Measurements from ENCODE around the gene SELENOS.
A peak's percentile ranks its signal among the peaks of the same experiment; 100 is the strongest.

Gene SELENOS

GRCh38 chr15:101250873-101251829 is 26.1 kb downstream of the SELENOS start:
- DNase-seq (ENCODE audit: low read depth), result no peak

DNA sequence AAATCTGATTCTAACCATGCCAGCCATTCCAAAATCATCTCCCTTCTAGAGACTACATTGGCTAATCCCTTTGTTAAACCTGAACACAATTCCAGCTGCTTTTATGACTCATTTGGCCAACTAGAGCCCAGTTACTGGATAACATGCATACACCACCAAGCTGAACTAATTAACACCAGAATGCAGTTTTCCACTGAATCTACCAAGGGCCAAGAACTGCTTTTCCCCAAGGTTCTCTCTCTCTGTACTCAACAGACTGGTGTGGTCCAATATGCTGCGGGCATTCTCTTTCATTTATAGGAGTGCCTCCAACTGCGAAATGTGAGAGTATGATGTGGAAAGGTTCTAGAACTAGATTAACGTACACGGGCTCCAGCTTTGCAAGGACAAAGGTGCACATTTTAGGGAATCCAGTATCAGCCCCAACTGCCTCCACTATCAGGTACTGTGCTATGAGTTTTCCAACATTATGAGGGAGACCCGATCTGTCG is 26.9 kb downstream of the SELENOS start:
- DNase-seq (ENCODE audit: low read depth), result peak; percentile 67

GRCh38 chr15:101248274-101248673 is 29.0 kb downstream of the SELENOS start:
- DNase-seq (ENCODE audit: low read depth), result no peak

DNA sequence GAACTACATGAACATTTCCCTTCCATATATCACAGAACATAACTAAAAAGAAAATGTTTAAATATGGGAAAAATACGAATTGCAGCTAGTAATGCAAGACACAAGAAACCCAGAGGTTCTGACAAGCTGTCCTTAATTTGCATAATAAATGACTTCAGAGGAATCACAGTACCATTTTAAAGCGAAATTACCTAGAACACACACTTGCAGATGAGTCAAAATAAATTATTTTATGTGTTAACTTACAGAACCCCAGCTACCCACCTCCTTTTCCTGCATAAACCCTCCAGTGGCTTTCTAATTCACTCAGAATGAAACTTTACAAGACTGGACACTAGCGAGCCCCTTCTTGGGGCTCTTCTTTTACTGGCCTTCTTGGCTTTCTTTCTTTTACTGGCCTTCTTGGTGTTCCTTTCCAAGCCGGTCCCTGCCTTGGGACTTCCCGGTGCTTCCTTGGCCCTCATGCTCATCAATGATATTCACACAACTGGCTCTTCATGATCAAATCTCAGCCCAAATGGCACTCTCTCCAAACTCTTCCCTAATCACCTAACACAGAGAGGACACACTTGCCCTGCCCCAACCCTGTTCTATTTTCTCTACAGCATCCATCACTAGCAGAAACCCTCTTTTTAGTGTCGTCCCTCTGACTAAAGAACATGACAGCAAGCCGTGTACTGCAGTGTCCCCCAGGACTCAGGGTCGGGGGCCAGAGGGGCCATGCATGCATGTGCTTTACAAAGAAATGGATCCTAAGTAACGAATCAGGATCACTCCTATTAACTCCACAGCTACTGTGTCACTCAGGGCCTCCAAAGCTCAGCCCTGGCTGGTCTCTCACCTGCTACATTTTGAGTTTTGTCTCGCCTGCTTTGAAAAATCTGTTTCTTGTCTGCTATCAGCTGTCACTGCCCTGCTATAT is 30.2 kb downstream of the SELENOS start:
- DNase-seq (ENCODE audit: low read depth), result no peak

GRCh38 chr15:101246391-101246790 is 30.9 kb downstream of the SELENOS start:
- DNase-seq (ENCODE audit: low read depth), result no peak

DNA sequence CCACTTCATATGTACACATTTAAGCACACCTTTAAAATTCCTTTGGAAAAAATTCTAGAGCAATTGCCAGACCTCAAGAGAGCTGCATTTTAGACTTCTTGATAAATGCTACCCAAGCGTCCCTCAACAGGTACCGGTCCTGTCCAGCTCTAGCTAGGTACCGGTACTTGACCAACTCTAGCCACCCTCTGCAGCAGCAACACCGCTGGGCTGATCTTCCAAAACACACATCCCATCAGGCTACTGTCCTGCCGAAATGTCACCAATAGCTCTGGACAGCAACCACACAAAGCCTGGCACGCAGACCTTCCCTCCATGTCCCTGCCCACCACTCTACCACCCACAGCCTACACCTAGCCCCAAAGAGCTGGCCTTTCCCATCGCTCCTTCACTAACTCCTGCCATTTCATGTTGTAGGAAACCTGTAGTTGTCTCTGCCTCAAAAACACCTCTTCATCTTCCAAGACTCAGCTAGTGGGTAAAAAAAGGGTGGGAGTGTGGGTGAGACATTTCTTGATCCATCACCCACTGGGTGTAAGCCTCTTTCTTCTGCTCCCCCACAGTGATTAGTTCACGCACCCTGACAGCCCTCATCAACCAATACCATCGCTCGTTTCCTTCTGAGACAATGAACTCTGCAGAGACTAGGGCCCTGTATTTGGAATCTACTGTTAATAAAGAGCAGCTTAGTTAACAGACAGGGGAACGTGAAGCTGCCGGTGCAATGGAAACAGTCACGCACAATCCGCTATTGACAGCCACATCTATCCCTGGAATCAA is 32.2 kb downstream of the SELENOS start:
- no peak for DNase-seq (ENCODE audit: low read depth)

- peak; percentile 69 for DNase-seq (ENCODE audit: low read depth)
Observed at GRCh38 chr15:101244036-101244781, 33.1 kb downstream of the SELENOS start.

GRCh38 chr15:101243420-101243819 is 33.9 kb downstream of the SELENOS start:
- DNase-seq (ENCODE audit: low read depth), result no peak

- DNase-seq (ENCODE audit: low read depth), result no peak
Observed at GRCh38 chr15:101242999-101243336, 34.3 kb downstream of the SELENOS start.

DNA sequence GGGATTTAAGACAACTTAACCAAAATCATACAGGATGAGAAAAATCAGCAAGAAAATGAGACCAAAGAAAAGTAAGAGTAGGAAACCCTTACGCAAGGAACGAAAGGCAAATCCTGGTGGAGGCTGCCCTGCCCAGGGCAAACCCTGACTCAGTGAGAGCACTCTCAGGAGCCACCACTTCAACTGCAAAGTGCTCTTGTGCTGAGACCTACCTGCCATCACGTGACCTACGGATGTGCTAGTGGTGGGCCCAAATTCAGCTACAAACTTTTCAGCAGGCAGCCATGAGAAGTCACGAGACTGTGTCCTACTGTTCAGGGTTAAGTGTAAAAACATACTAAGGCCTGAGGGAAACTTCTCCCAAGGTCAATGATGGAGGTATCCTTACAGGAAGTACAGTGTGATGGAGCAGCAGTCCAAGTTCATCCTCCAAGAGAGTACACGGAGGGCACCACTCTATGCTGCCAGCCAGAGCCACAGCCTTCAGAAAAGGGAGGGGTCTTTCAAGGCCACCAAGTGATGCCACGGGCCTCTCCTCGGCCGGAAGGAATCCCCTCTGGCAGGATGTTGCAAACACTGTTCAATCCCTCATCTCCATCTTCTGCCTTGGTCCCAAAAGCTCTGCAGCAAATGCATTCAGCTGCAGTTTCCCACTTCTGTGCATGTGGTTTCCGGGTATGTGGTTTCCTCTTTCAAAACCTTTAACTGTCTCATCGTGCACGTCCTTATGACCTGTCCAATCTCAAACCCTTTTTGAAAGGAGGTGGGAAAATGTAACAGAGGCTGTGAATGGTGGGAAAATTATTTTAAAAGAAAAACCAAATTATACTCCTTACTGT is 34.9 kb downstream of the SELENOS start:
- DNase-seq (ENCODE audit: low read depth), result peak; percentile 85

DNA sequence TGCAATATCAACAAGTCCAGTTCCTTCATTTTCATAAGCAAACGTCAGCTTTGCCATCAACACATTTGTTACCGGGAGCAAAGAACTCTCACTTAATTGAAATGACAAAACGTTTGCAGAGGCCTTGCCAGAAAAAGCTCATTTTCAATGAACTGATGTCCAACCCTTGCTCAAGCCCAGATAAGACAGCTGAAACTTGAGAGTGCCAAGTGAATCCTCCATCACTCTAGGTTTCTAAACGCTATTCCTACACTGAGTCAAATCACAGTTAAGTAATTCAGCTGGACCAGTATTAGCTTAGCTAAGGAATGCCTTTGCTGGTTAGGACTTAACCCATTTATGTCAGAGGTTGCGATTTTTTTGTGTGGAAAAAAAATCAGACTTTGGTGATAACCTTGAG is 36.9 kb downstream of the SELENOS start:
- peak; percentile 85 for DNase-seq (ENCODE audit: low read depth)

- DNase-seq (ENCODE audit: low read depth), result no peak
Observed at GRCh38 chr15:101239724-101240136, 37.6 kb downstream of the SELENOS start.

DNA sequence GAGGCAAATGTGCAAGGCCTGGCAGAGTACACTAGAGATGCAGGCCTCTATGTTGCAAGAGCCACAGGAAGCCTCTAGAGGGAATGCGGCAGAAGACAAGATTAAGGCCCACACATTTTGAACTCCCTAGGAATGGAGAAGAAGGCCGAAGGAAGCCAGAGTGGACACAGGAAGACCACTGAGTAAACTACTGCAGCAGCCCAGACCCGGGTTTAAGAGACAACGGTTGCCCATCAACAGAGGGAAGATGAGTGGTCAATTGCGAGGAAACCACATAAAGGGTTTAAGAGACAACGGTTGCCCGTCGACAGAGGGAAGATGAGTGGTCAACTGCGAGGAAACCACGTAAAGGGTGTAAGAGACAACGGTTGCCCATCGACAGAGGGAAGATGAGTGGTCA is 40.0 kb downstream of the SELENOS start:
- peak; percentile 46 for DNase-seq (ENCODE audit: low read depth)

GRCh38 chr15:101233651-101234280 is 43.5 kb downstream of the SELENOS start:
- no peak for DNase-seq (ENCODE audit: low read depth)

- DNase-seq (ENCODE audit: low read depth), result no peak
Observed at GRCh38 chr15:101232677-101233076, 44.6 kb downstream of the SELENOS start.

GRCh38 chr15:101228313-101228712 is 49.0 kb downstream of the SELENOS start:
- no peak for DNase-seq (ENCODE audit: low read depth)

- DNase-seq (ENCODE audit: low read depth), result peak; percentile 78
Observed at GRCh38 chr15:101225658-101226057, 51.6 kb downstream of the SELENOS start.
